ENCODE data around the gene ZNF853. TPM values are rescaled to one million over a fixed set of nuclear protein-coding genes. Genes with fewer than 3 reads are reported as not detected.

Gene ZNF853
- total RNA-seq, 1 donor from 2014 or later = 13.7 TPM

- no peak for DNase-seq (ENCODE audit: low spot score, unreplicated experiment)
- Mint-ChIP-seq H3K27ac (no peak overlapping the region), H3K27me3 (no peaks in the 10 kb centered on the region), H3K9me3 (ENCODE audit: low read depth) (no peaks in the 10 kb centered on the region), H3K4me1 (ENCODE audit: low read depth) (no peaks in the 10 kb centered on the region), H3K4me3 (ENCODE audit: low read depth) (no peak overlapping the region), H3K36me3 (ENCODE audit: insufficient read depth) (peaks cover 19% of the 10 kb centered on the region)
- TF ChIP-seq CTCF (IDR thresholded peaks at IDR 0.05; ENCODE audit: unreplicated experiment) = no peak
These were observed 31.1 kb downstream of the ZNF853 start for GRCh38 chr7:6646465-6646864.

GRCh38 chr7:6647080-6647479, 31.7 kb downstream of the ZNF853 start:
- no peak overlapping the region for H3K4me3 Mint-ChIP-seq (ENCODE audit: low read depth)
- no peaks in the 10 kb centered on the region for H3K27me3 Mint-ChIP-seq
- no peak for DNase-seq (ENCODE audit: low spot score, unreplicated experiment)
- H3K4me1 Mint-ChIP-seq (ENCODE audit: low read depth) = no peaks in the 10 kb centered on the region
- H3K36me3 Mint-ChIP-seq (ENCODE audit: insufficient read depth) = peaks cover 22% of the 10 kb centered on the region
- H3K27ac Mint-ChIP-seq = no peak overlapping the region
- no peaks in the 10 kb centered on the region for H3K9me3 Mint-ChIP-seq (ENCODE audit: low read depth)
- no peak for TF ChIP-seq CTCF (IDR thresholded peaks at IDR 0.05; ENCODE audit: unreplicated experiment)

GRCh38 chr7:6647541-6647940, 32.1 kb downstream of the ZNF853 start:
- no peak for TF ChIP-seq CTCF (IDR thresholded peaks at IDR 0.05; ENCODE audit: unreplicated experiment)
- peaks cover 24% of the 10 kb centered on the region for H3K36me3 Mint-ChIP-seq (ENCODE audit: insufficient read depth)
- no peak overlapping the region for H3K4me3 Mint-ChIP-seq (ENCODE audit: low read depth)
- H3K27ac Mint-ChIP-seq = no peak overlapping the region
- no peaks in the 10 kb centered on the region for H3K9me3 Mint-ChIP-seq (ENCODE audit: low read depth)
- no peaks in the 10 kb centered on the region for H3K4me1 Mint-ChIP-seq (ENCODE audit: low read depth)
- DNase-seq (ENCODE audit: low spot score, unreplicated experiment) = no peak
- H3K27me3 Mint-ChIP-seq = no peaks in the 10 kb centered on the region

GRCh38 chr7:6648066-6648814, 32.8 kb downstream of the ZNF853 start:
- H3K4me1 Mint-ChIP-seq (ENCODE audit: low read depth) = no peaks in the 10 kb centered on the region
- no peak for TF ChIP-seq CTCF (IDR thresholded peaks at IDR 0.05; ENCODE audit: unreplicated experiment)
- no peaks in the 10 kb centered on the region for H3K27me3 Mint-ChIP-seq
- DNase-seq (ENCODE audit: low spot score, unreplicated experiment) = no peak
- no peak overlapping the region for H3K27ac Mint-ChIP-seq
- peaks cover 24% of the 10 kb centered on the region for H3K36me3 Mint-ChIP-seq (ENCODE audit: insufficient read depth)
- no peaks in the 10 kb centered on the region for H3K9me3 Mint-ChIP-seq (ENCODE audit: low read depth)
- H3K4me3 Mint-ChIP-seq (ENCODE audit: low read depth) = no peak overlapping the region

- no peak for DNase-seq (ENCODE audit: low spot score, unreplicated experiment)
- Mint-ChIP-seq H3K27me3 (no peaks in the 10 kb centered on the region), H3K4me1 (ENCODE audit: low read depth) (no peaks in the 10 kb centered on the region), H3K36me3 (ENCODE audit: insufficient read depth) (peaks cover 24% of the 10 kb centered on the region), H3K27ac (no peak overlapping the region), H3K9me3 (ENCODE audit: low read depth) (no peaks in the 10 kb centered on the region), H3K4me3 (ENCODE audit: low read depth) (no peak overlapping the region)
- TF ChIP-seq CTCF (IDR thresholded peaks at IDR 0.05; ENCODE audit: unreplicated experiment) = no peak
These were observed 33.4 kb downstream of the ZNF853 start for GRCh38 chr7:6648815-6649104.
